ENCODE results near the gene EIF5. TPM values are rescaled to one million over a fixed set of nuclear protein-coding genes. Genes with fewer than 3 reads are reported as not detected.

EIF5 gene
- total RNA-seq, 1 experiment from 2014 or later = 238 TPM

GRCh38 chr14:103367995-103368394 is 34.0 kb downstream of the EIF5 start:
- H3K4me1 ChIP-seq (ENCODE audit: control insufficient read depth in 1 of 2, insufficient read depth in 2 of 2, low read length in 2 of 2) = peaks cover 8 to 12% of the 10 kb centered on the region in 2 experiments
- no peak overlapping the region for H3K4me3 ChIP-seq (replicated peaks in 1 of 2; ENCODE audit: low read depth in 1 of 2, low read length in 2 of 2)
- no TSS peak for BruUV-seq (replicated peaks)
- intact Hi-C loops (cut with micrococcal nuclease) = no loop called here
- no peaks in the 10 kb centered on the region for H3K36me3 ChIP-seq (ENCODE audit: control insufficient read depth in 1 of 2, insufficient read depth in 2 of 2, low read length in 2 of 2)
- ATAC-seq (no peak), DNase-seq (ENCODE audit: low read depth, low spot score) (no peak)
- peaks cover 0 to 12% of the 10 kb centered on the region in 2 experiments; a peak in 1 of 4 replicates for H3K9me3 ChIP-seq (ENCODE audit: control insufficient read depth in 1 of 2, insufficient read depth in 1 of 2, low read depth in 1 of 2, low read length in 2 of 2)
- H3K9me2 ChIP-seq (ENCODE audit: insufficient read depth) = no peaks in the 10 kb centered on the region
- TF ChIP-seq SRF (IDR thresholded peaks at IDR 0.05; ENCODE audit: low read depth) (no peak), EZH2phosphoT487 (IDR thresholded peaks at IDR 0.05; ENCODE audit: borderline replicate concordance) (no peak), YY1 (IDR thresholded peaks at IDR 0.05; ENCODE audit: extremely low read depth, insufficient replicate concordance, low read depth, low read length) (no peak), SIN3A (IDR thresholded peaks at IDR 0.05; ENCODE audit: low read depth) (no peak), SP1 (IDR thresholded peaks at IDR 0.05; ENCODE audit: low read depth) (no peak), ATF3 (IDR thresholded peaks at IDR 0.05) (no peak), POLR2AphosphoS5 (IDR thresholded peaks at IDR 0.05; ENCODE audit: low read depth, low read length) (no peak), JUND (IDR thresholded peaks at IDR 0.05) (no peak), TCF7L2 (IDR thresholded peaks at IDR 0.05; ENCODE audit: borderline replicate concordance, extremely low read depth, insufficient read depth, insufficient read length) (no peak), EGR1 (IDR thresholded peaks at IDR 0.05; ENCODE audit: low read depth) (no peak), FOSL1 (IDR thresholded peaks at IDR 0.05; ENCODE audit: low read depth) (no peak), POLR2A (IDR thresholded peaks at IDR 0.05; ENCODE audit: borderline replicate concordance, extremely low read depth, insufficient read depth, insufficient read length) (no peak)
- TF ChIP-seq, protein P1, sequence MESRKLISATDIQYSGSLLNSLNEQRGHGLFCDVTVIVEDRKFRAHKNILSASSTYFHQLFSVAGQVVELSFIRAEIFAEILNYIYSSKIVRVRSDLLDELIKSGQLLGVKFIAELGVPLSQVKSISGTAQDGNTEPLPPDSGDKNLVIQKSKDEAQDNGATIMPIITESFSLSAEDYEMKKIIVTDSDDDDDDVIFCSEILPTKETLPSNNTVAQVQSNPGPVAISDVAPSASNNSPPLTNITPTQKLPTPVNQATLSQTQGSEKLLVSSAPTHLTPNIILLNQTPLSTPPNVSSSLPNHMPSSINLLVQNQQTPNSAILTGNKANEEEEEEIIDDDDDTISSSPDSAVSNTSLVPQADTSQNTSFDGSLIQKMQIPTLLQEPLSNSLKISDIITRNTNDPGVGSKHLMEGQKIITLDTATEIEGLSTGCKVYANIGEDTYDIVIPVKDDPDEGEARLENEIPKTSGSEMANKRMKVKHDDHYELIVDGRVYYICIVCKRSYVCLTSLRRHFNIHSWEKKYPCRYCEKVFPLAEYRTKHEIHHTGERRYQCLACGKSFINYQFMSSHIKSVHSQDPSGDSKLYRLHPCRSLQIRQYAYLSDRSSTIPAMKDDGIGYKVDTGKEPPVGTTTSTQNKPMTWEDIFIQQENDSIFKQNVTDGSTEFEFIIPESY (IDR thresholded peaks at IDR 0.05; ENCODE audit: extremely low read depth, insufficient replicate concordance, low read length) = no peak
- TF ChIP-seq, protein P2, sequence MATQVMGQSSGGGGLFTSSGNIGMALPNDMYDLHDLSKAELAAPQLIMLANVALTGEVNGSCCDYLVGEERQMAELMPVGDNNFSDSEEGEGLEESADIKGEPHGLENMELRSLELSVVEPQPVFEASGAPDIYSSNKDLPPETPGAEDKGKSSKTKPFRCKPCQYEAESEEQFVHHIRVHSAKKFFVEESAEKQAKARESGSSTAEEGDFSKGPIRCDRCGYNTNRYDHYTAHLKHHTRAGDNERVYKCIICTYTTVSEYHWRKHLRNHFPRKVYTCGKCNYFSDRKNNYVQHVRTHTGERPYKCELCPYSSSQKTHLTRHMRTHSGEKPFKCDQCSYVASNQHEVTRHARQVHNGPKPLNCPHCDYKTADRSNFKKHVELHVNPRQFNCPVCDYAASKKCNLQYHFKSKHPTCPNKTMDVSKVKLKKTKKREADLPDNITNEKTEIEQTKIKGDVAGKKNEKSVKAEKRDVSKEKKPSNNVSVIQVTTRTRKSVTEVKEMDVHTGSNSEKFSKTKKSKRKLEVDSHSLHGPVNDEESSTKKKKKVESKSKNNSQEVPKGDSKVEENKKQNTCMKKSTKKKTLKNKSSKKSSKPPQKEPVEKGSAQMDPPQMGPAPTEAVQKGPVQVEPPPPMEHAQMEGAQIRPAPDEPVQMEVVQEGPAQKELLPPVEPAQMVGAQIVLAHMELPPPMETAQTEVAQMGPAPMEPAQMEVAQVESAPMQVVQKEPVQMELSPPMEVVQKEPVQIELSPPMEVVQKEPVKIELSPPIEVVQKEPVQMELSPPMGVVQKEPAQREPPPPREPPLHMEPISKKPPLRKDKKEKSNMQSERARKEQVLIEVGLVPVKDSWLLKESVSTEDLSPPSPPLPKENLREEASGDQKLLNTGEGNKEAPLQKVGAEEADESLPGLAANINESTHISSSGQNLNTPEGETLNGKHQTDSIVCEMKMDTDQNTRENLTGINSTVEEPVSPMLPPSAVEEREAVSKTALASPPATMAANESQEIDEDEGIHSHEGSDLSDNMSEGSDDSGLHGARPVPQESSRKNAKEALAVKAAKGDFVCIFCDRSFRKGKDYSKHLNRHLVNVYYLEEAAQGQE (IDR thresholded peaks at IDR 0.05; ENCODE audit: low read depth) = no peak
- TF ChIP-seq, protein P3, sequence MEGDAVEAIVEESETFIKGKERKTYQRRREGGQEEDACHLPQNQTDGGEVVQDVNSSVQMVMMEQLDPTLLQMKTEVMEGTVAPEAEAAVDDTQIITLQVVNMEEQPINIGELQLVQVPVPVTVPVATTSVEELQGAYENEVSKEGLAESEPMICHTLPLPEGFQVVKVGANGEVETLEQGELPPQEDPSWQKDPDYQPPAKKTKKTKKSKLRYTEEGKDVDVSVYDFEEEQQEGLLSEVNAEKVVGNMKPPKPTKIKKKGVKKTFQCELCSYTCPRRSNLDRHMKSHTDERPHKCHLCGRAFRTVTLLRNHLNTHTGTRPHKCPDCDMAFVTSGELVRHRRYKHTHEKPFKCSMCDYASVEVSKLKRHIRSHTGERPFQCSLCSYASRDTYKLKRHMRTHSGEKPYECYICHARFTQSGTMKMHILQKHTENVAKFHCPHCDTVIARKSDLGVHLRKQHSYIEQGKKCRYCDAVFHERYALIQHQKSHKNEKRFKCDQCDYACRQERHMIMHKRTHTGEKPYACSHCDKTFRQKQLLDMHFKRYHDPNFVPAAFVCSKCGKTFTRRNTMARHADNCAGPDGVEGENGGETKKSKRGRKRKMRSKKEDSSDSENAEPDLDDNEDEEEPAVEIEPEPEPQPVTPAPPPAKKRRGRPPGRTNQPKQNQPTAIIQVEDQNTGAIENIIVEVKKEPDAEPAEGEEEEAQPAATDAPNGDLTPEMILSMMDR (IDR thresholded peaks at IDR 0.05 in 2 of 3, conservative IDR thresholded peaks at IDR 0.05 in 1 of 3; ENCODE audit: borderline replicate concordance in 1 of 3, insufficient read depth in 1 of 3, low read depth in 2 of 3, low read length in 2 of 3) = no peak
- no peaks in the 10 kb centered on the region for H3K27me3 ChIP-seq (ENCODE audit: insufficient read depth, low read length)
- CTCF ChIA-PET = interaction anchor here (1.1 to 2.6 kb wide), 2 partner anchors 23 to 26 kb away, joined by 3 to 8 read pairs; no protein-coding TSS in a partner anchor
- H4K20me1 ChIP-seq (ENCODE audit: insufficient read depth) = no peaks in the 10 kb centered on the region
- H3K4me2 ChIP-seq (ENCODE audit: low read length) = no peak overlapping the region
- H3K27ac ChIP-seq (ENCODE audit: low read depth, low read length) = no peak overlapping the region
- RAD21 ChIA-PET (ENCODE audit: low non-redundant PET in 1 of 2, low total read pairs in 2 of 2, uncharacterized antibody in 2 of 2, unreplicated experiment in 2 of 2) = no interaction called here
- POLR2A ChIA-PET = no interaction called here
- H3K79me2 ChIP-seq (ENCODE audit: insufficient read depth, low read length) = no peaks in the 10 kb centered on the region
- H2AFZ ChIP-seq (ENCODE audit: low read depth, low read length, poor library complexity, severe bottlenecking) = no peak overlapping the region
- no peak overlapping the region for H3K9ac ChIP-seq (ENCODE audit: low read length)

Data from HCT116 (cell line).